ENCODE results near the gene POM121L2. TPM values are rescaled to one million over a fixed set of nuclear protein-coding genes. Genes with fewer than 3 reads are reported as not detected.

Gene POM121L2
- total and polyA plus RNA-seq, 2 donors (not counting 3 experiments of a cell fraction or from before 2014, with no cell fraction given) = not detected

GRCh38 chr6:27297857-27298730 lies 14.0 kb downstream of the POM121L2 start:
- CTCF ChIA-PET = interaction anchor here (0.6 to 1.0 kb wide), 2 partner anchors 70 to 151 kb away, joined by 3 read pairs; a partner anchor contains a TSS

DNA sequence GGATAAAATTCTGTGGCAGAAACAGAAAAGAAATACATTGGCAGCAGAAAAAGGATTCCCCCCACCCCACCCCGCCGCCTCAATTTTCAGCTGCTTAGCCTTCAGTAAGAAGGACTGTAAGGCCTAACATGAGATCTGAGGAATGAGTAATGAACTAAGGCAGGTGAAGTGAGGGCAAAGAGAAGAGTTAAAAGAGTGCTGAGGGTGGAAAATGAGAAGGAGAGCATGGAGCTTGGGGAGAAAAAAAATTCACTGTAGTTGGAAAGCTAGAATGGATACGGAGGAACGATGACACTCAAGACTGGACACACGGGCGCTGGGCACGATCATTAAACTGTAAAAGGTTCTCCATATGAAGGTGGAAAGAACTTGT lies 14.6 kb downstream of the POM121L2 start:
- FAIRE-seq (no peak), DNase-seq (ENCODE audit: low read depth, low spot score) (no peak)
- H3K9ac ChIP-seq (replicated peaks; ENCODE audit: extremely low read depth, insufficient read depth, low read length) = no peak overlapping the region
- no peaks in the 10 kb centered on the region for H3K9me1 ChIP-seq (replicated peaks; ENCODE audit: control insufficient read depth, extremely low read depth, insufficient read depth, low read length)
- no peaks in the 10 kb centered on the region for H3K36me3 ChIP-seq (ENCODE audit: control insufficient read depth in 2 of 2, extremely low read depth in 1 of 2, insufficient read depth in 2 of 2, low read length in 2 of 2)
- no peaks in the 10 kb centered on the region for H4K20me1 ChIP-seq (replicated peaks; ENCODE audit: control insufficient read depth, extremely low read depth, insufficient read depth, low read length)
- peaks cover 17% of the 10 kb centered on the region for H3K4me1 ChIP-seq (ENCODE audit: control insufficient read depth, extremely low read depth, insufficient read depth, low read length)
- no peaks in the 10 kb centered on the region for H3K79me2 ChIP-seq (ENCODE audit: control insufficient read depth, insufficient read depth, low read length)
- H3K4me3 ChIP-seq (replicated peaks in 1 of 3; ENCODE audit: insufficient read depth in 1 of 3, low read depth in 1 of 3, low read length in 3 of 3) = peak overlapping the region in 1 of 3 experiments; percentile 80
- BruUV-seq (replicated peaks) = no TSS peak
- ChIA-PET CTCF (interaction anchor here (0.6 kb wide), 1 partner anchor 69 kb away, joined by 3 read pairs; no protein-coding TSS in a partner anchor), POLR2A (no interaction called here)
- no peak overlapping the region for H3K27ac ChIP-seq (ENCODE audit: insufficient read depth, low read depth, low read length)
- TF ChIP-seq FOS (IDR thresholded peaks at IDR 0.05; ENCODE audit: borderline replicate concordance, insufficient read depth, low read length) = no peak
- TF ChIP-seq POLR2AphosphoS5 (IDR thresholded peaks at IDR 0.05; ENCODE audit: insufficient read depth, low read depth, low read length) = no peak
- TF ChIP-seq, protein P1, sequence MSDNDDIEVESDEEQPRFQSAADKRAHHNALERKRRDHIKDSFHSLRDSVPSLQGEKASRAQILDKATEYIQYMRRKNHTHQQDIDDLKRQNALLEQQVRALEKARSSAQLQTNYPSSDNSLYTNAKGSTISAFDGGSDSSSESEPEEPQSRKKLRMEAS (IDR thresholded peaks at IDR 0.05; ENCODE audit: insufficient read depth, insufficient read length) = no peak
- no peak for TF ChIP-seq EZH2 (IDR thresholded peaks at IDR 0.05; ENCODE audit: borderline replicate concordance, low read depth, low read length, severe bottlenecking)
- TF ChIP-seq, protein P2, sequence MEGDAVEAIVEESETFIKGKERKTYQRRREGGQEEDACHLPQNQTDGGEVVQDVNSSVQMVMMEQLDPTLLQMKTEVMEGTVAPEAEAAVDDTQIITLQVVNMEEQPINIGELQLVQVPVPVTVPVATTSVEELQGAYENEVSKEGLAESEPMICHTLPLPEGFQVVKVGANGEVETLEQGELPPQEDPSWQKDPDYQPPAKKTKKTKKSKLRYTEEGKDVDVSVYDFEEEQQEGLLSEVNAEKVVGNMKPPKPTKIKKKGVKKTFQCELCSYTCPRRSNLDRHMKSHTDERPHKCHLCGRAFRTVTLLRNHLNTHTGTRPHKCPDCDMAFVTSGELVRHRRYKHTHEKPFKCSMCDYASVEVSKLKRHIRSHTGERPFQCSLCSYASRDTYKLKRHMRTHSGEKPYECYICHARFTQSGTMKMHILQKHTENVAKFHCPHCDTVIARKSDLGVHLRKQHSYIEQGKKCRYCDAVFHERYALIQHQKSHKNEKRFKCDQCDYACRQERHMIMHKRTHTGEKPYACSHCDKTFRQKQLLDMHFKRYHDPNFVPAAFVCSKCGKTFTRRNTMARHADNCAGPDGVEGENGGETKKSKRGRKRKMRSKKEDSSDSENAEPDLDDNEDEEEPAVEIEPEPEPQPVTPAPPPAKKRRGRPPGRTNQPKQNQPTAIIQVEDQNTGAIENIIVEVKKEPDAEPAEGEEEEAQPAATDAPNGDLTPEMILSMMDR (IDR thresholded peaks at IDR 0.05; ENCODE audit: extremely low read depth in 1 of 2, insufficient read depth in 1 of 2, low read depth in 1 of 2, low read length in 2 of 2) = no peak
- no peak for TF ChIP-seq GATA2 (IDR thresholded peaks at IDR 0.05; ENCODE audit: insufficient read depth, insufficient read length, low read depth, low read length)
- no peak for TF ChIP-seq POLR2A (IDR thresholded peaks at IDR 0.05; ENCODE audit: low read depth, low read length)
- no peak for TF ChIP-seq JUN (IDR thresholded peaks at IDR 0.05; ENCODE audit: borderline replicate concordance, insufficient read depth, insufficient read length, low read depth)
- no peak for TF ChIP-seq MYC (IDR thresholded peaks at IDR 0.05; ENCODE audit: low read depth, low read length)
- intact Hi-C loops (cut with micrococcal nuclease) (loop anchor here (5.0 to 10.0 kb wide), 5 partner anchors 110 to 457 kb away; no protein-coding TSS in a partner anchor), dilution Hi-C loops (cut with MboI; ENCODE audit: extremely low pct_ligation_motif_present, low sequenced_read_pairs) (no loop called here)
- H3K4me2 ChIP-seq (ENCODE audit: insufficient read depth, low read length) = peak overlapping the region; percentile 98
- no peak overlapping the region for H2AFZ ChIP-seq (ENCODE audit: low read depth, low read length)
- no peaks in the 10 kb centered on the region for H3K9me3 ChIP-seq (replicated peaks; ENCODE audit: control insufficient read depth, insufficient read depth, low read length)
- peaks cover 5 to 8% of the 10 kb centered on the region in 2 experiments for H3K27me3 ChIP-seq (ENCODE audit: control insufficient read depth in 2 of 2, insufficient read depth in 2 of 2, low read length in 2 of 2)

More at GRCh38 chr6:27297857-27298730, 14.0 kb downstream of the POM121L2 start:
- no peak overlapping the region for H3K4me3 ChIP-seq (replicated peaks in 1 of 3; ENCODE audit: insufficient read depth in 1 of 3, low read depth in 1 of 3, low read length in 3 of 3)
- DNase-seq (ENCODE audit: low read depth, low spot score) = peak; percentile 37
- POLR2A ChIA-PET = no interaction called here
- no peak overlapping the region for H3K9ac ChIP-seq (replicated peaks; ENCODE audit: extremely low read depth, insufficient read depth, low read length)
- no peak for FAIRE-seq
- no peaks in the 10 kb centered on the region for H3K9me3 ChIP-seq (replicated peaks; ENCODE audit: control insufficient read depth, insufficient read depth, low read length)
- no peak overlapping the region for H3K27ac ChIP-seq (ENCODE audit: insufficient read depth, low read depth, low read length)
- peaks cover 17% of the 10 kb centered on the region for H3K4me1 ChIP-seq (ENCODE audit: control insufficient read depth, extremely low read depth, insufficient read depth, low read length)
- no peaks in the 10 kb centered on the region for H3K9me1 ChIP-seq (replicated peaks; ENCODE audit: control insufficient read depth, extremely low read depth, insufficient read depth, low read length)
- dilution Hi-C loops (cut with MboI; ENCODE audit: extremely low pct_ligation_motif_present, low sequenced_read_pairs) = no loop called here
- TF ChIP-seq MYC (IDR thresholded peaks at IDR 0.05; ENCODE audit: low read depth, low read length) (no peak), POLR2A (IDR thresholded peaks at IDR 0.05; ENCODE audit: low read depth, low read length) (no peak), FOS (IDR thresholded peaks at IDR 0.05; ENCODE audit: borderline replicate concordance, insufficient read depth, low read length) (no peak), JUN (IDR thresholded peaks at IDR 0.05; ENCODE audit: borderline replicate concordance, insufficient read depth, insufficient read length, low read depth) (no peak)
- TF ChIP-seq, protein P1 (IDR thresholded peaks at IDR 0.05; ENCODE audit: insufficient read depth, insufficient read length) = no peak
- intact Hi-C loops (cut with micrococcal nuclease) = loop anchor here (5.0 to 10.0 kb wide), 5 partner anchors 111 to 457 kb away; no protein-coding TSS in a partner anchor
- H3K36me3 ChIP-seq (ENCODE audit: control insufficient read depth in 2 of 2, extremely low read depth in 1 of 2, insufficient read depth in 2 of 2, low read length in 2 of 2) = no peaks in the 10 kb centered on the region
- BruUV-seq (replicated peaks) = no TSS peak
- no peaks in the 10 kb centered on the region for H4K20me1 ChIP-seq (replicated peaks; ENCODE audit: control insufficient read depth, extremely low read depth, insufficient read depth, low read length)
- H3K79me2 ChIP-seq (ENCODE audit: control insufficient read depth, insufficient read depth, low read length) = no peaks in the 10 kb centered on the region
- peak overlapping the region; percentile 98 for H3K4me2 ChIP-seq (ENCODE audit: insufficient read depth, low read length)
- H3K27me3 ChIP-seq (ENCODE audit: control insufficient read depth in 2 of 2, insufficient read depth in 2 of 2, low read length in 2 of 2) = peaks cover 5 to 11% of the 10 kb centered on the region in 2 experiments
- no peak overlapping the region for H2AFZ ChIP-seq (ENCODE audit: low read depth, low read length)
